Measurements from ENCODE around the gene EEIG1. TPM values are rescaled to one million over a fixed set of nuclear protein-coding genes. Genes with fewer than 3 reads are reported as not detected.

The EEIG1 gene
- total and polyA plus RNA-seq, 2 of the 4 experiments (the other 2 are of a cell fraction): 1.1 to 23.2 TPM

GRCh38 chr9:127976498-127976897, 4.3 kb downstream of the EEIG1 start:
- DNase-seq (no peak), ATAC-seq (ENCODE audit: low read depth) (no peak)
- Histone ChIP-seq H4K8ac (ENCODE audit: low read depth in 2 of 2, low read length in 2 of 2) (no peak overlapping the region), H3K56ac (ENCODE audit: extremely low read depth, insufficient read depth, low read length) (no peak overlapping the region), H3K27me3 (ENCODE audit: control insufficient read depth, insufficient read depth, low read length) (no peaks in the 10 kb centered on the region), H2AK5ac (ENCODE audit: low read depth, low read length) (no peak overlapping the region), H3K4me2 (ENCODE audit: low read depth, low read length) (no peak overlapping the region), H2AFZ (replicated peaks; ENCODE audit: low read length, poor library complexity) (no peak overlapping the region), H2AK9ac (replicated peaks; ENCODE audit: low read depth, low read length, poor library complexity) (no peak overlapping the region), H2BK15ac (ENCODE audit: low read depth, low read length) (no peak overlapping the region), H3K27ac (ENCODE audit: insufficient read depth, low read length) (no peak overlapping the region), H2BK120ac (ENCODE audit: low read depth, low read length) (no peak overlapping the region), H3K14ac (replicated peaks; ENCODE audit: low read depth, low read length) (no peak overlapping the region), H3K18ac (ENCODE audit: low read depth, low read length) (no peak overlapping the region), H2BK20ac (ENCODE audit: low read depth, low read length) (no peak overlapping the region), H2BK5ac (ENCODE audit: low read depth, low read length, poor library complexity, severe bottlenecking) (no peak overlapping the region), H3K4me1 (ENCODE audit: control insufficient read depth, insufficient read depth, low read length) (peaks cover 39% of the 10 kb centered on the region), H3K79me1 (ENCODE audit: low read depth in 1 of 2, low read length in 2 of 2) (peaks cover 26 to 83% of the 10 kb centered on the region in 2 experiments), H3K9me1 (ENCODE audit: insufficient read depth, low read length) (peaks cover 8% of the 10 kb centered on the region; the same call in 1 of the 2 replicates), H4K91ac (ENCODE audit: insufficient read depth, low read depth, low read length) (no peak overlapping the region), H3K9me3 (ENCODE audit: control insufficient read depth, insufficient read depth, low read length) (no peaks in the 10 kb centered on the region), H3K36me3 (ENCODE audit: control insufficient read depth, insufficient read depth, low read length) (no peaks in the 10 kb centered on the region), H3K4me3 (ENCODE audit: insufficient read depth, low read depth, low read length) (no peak overlapping the region), H4K5ac (ENCODE audit: low read depth, low read length) (no peak overlapping the region), H4K20me1 (ENCODE audit: insufficient read depth, low read length) (peaks cover 83% of the 10 kb centered on the region), H3K4ac (ENCODE audit: low read depth, low read length) (no peak overlapping the region), H3K23ac (ENCODE audit: low read depth, low read length) (no peak overlapping the region), H3K9ac (ENCODE audit: low read depth, low read length) (no peak overlapping the region)
- TF ChIP-seq RCOR1 (IDR thresholded peaks at IDR 0.05; ENCODE audit: insufficient replicate concordance, low read length) (no peak), RFX5 (IDR thresholded peaks at IDR 0.05; ENCODE audit: low read depth, low read length) (no peak), MXI1 (IDR thresholded peaks at IDR 0.05; ENCODE audit: borderline replicate concordance, low read depth, low read length) (no peak)
- 100% methylated on average over 1 of the region's 6 CpGs; no CpG with 5 or more reads in 1 of the 2 experiments for WGBS, 2 experiments (ENCODE audit: extremely low coverage in 2 of 2, insufficient read length in 1 of 2)
- BruUV-seq (replicated peaks): no TSS peak
- in situ Hi-C loops (cut with MboI; ENCODE audit: low sequenced_read_pairs): no loop called here
- dilution Hi-C loops (cut with HindIII; ENCODE audit: low sequenced_read_pairs, unreplicated experiment): no loop called here
- CTCF ChIA-PET: interaction anchor here (2.2 kb wide), 1 partner anchor 34 kb away, joined by 8 read pairs; no protein-coding TSS in a partner anchor
- intact Hi-C loops (cut with micrococcal nuclease): no loop called here
- POLR2A ChIA-PET (ENCODE audit: unreplicated experiment): no interaction called here
